ENCODE data around the gene GUCD1.

DNA sequence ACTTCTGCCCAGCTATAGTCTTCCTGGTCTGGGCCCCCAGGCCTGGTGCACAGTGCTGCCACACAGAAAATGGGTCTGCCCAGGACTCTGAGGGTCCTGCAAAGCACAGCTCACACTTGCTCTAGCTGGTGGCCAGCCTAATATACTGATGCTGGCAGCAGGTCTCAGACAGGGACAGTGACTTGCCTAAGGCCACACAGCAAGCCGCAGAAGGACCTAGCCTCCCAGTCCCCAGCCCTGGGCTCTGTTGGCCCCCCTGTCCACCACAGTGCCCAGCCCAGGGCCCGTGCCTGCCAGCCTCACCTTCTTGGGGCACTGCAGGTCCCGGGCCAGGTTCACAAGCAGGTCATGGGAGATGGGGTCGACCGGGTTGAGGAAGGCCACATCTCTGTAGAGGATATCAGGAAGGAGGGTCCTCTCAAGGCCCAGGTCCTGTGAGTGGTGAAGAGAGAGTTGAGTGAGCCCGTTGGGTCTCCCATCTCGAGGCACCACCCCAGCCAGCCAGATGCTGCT is 34.6 kb upstream of the GUCD1 start:
- TF ChIP-seq HNRNPH1 (optimal IDR thresholded peaks at IDR 0.05; ENCODE audit: low read depth, low read length), result no peak
- TF ChIP-seq, protein P1, sequence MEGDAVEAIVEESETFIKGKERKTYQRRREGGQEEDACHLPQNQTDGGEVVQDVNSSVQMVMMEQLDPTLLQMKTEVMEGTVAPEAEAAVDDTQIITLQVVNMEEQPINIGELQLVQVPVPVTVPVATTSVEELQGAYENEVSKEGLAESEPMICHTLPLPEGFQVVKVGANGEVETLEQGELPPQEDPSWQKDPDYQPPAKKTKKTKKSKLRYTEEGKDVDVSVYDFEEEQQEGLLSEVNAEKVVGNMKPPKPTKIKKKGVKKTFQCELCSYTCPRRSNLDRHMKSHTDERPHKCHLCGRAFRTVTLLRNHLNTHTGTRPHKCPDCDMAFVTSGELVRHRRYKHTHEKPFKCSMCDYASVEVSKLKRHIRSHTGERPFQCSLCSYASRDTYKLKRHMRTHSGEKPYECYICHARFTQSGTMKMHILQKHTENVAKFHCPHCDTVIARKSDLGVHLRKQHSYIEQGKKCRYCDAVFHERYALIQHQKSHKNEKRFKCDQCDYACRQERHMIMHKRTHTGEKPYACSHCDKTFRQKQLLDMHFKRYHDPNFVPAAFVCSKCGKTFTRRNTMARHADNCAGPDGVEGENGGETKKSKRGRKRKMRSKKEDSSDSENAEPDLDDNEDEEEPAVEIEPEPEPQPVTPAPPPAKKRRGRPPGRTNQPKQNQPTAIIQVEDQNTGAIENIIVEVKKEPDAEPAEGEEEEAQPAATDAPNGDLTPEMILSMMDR (CRISPR knock-in tag; IDR thresholded peaks at IDR 0.05), result no peak
